ENCODE data around the gene CARD19.
"Not testable (repeated sequence)": the region's sequence is repeated elsewhere in the genome, so short reads cannot be mapped to it uniquely, and the experiment has no call there.

CARD19 gene

GRCh38 chr9:93099551-93100275 is 3.7 kb downstream of the CARD19 start:
- Histone ChIP-seq H3K27ac (ENCODE audit: low read depth, low read length) (no peak overlapping the region), H3K9me3 (ENCODE audit: low read length) (no peaks in the 10 kb centered on the region), H3K4me3 (ENCODE audit: low read depth in 1 of 2, low read length in 2 of 2) (peak overlapping the region in 1 of 2 donors; percentile 21), H3K36me3 (ENCODE audit: insufficient read depth, low read length) (no peaks in the 10 kb centered on the region), H3K27me3 (ENCODE audit: control insufficient read depth in 1 of 2, insufficient read depth in 2 of 2, low read length in 2 of 2) (no peaks in the 10 kb centered on the region), H3K9ac (ENCODE audit: low read length) (no peak overlapping the region), H3K4me1 (ENCODE audit: insufficient read depth, low read length) (peaks cover 38% of the 10 kb centered on the region)

- Histone ChIP-seq H3K27me3 (ENCODE audit: control insufficient read depth in 1 of 2, insufficient read depth in 2 of 2, low read length in 2 of 2) (no peaks in the 10 kb centered on the region), H3K9me3 (ENCODE audit: low read length) (no peaks in the 10 kb centered on the region), H3K36me3 (ENCODE audit: insufficient read depth, low read length) (no peaks in the 10 kb centered on the region), H3K4me3 (ENCODE audit: low read depth in 1 of 2, low read length in 2 of 2) (no peak overlapping the region), H3K27ac (ENCODE audit: low read depth, low read length) (no peak overlapping the region), H3K9ac (ENCODE audit: low read length) (no peak overlapping the region), H3K4me1 (ENCODE audit: insufficient read depth, low read length) (peaks cover 32% of the 10 kb centered on the region)
Measured at GRCh38 chr9:93100276-93100636, 4.2 kb downstream of the CARD19 start.

GRCh38 chr9:93101086-93101485 is 5.1 kb downstream of the CARD19 start:
- H3K9me3 ChIP-seq (ENCODE audit: low read length); H3K4me3 ChIP-seq (ENCODE audit: low read depth in 1 of 2, low read length in 2 of 2); H3K9ac ChIP-seq (ENCODE audit: low read length); H3K36me3 ChIP-seq (ENCODE audit: insufficient read depth, low read length); H3K27ac ChIP-seq (ENCODE audit: low read depth, low read length); H3K27me3 ChIP-seq (ENCODE audit: control insufficient read depth in 1 of 2, insufficient read depth in 2 of 2, low read length in 2 of 2): not testable (repeated sequence)
- peaks cover 32% of the 10 kb centered on the region for H3K4me1 ChIP-seq (ENCODE audit: insufficient read depth, low read length)

- peaks cover 3% of the 10 kb centered on the region for H3K4me1 ChIP-seq (ENCODE audit: insufficient read depth, low read length)
- H3K27ac ChIP-seq (ENCODE audit: low read depth, low read length), result no peak overlapping the region
- no peaks in the 10 kb centered on the region for H3K27me3 ChIP-seq (ENCODE audit: control insufficient read depth in 1 of 2, insufficient read depth in 2 of 2, low read length in 2 of 2)
- no peak overlapping the region for H3K4me3 ChIP-seq (ENCODE audit: low read depth in 1 of 2, low read length in 2 of 2)
- H3K9me3 ChIP-seq (ENCODE audit: low read length), result no peaks in the 10 kb centered on the region
- H3K9ac ChIP-seq (ENCODE audit: low read length), result no peak overlapping the region
- H3K36me3 ChIP-seq (ENCODE audit: insufficient read depth, low read length), result peaks cover 17% of the 10 kb centered on the region
Measured at GRCh38 chr9:93105620-93106019, 9.6 kb downstream of the CARD19 start.

GRCh38 chr9:93107151-93107824 is 11.3 kb downstream of the CARD19 start:
- H3K4me1 ChIP-seq (ENCODE audit: insufficient read depth, low read length), result peaks cover 3% of the 10 kb centered on the region
- no peaks in the 10 kb centered on the region for H3K9me3 ChIP-seq (ENCODE audit: low read length)
- peaks cover 27% of the 10 kb centered on the region for H3K36me3 ChIP-seq (ENCODE audit: insufficient read depth, low read length)
- no peaks in the 10 kb centered on the region for H3K27me3 ChIP-seq (ENCODE audit: control insufficient read depth in 1 of 2, insufficient read depth in 2 of 2, low read length in 2 of 2)
- no peak overlapping the region for H3K27ac ChIP-seq (ENCODE audit: low read depth, low read length)
- no peak overlapping the region for H3K4me3 ChIP-seq (ENCODE audit: low read depth in 1 of 2, low read length in 2 of 2)
- H3K9ac ChIP-seq (ENCODE audit: low read length), result no peak overlapping the region

- peaks cover 3% of the 10 kb centered on the region for H3K4me1 ChIP-seq (ENCODE audit: insufficient read depth, low read length)
- H3K9ac ChIP-seq (ENCODE audit: low read length), result no peak overlapping the region
- no peaks in the 10 kb centered on the region for H3K27me3 ChIP-seq (ENCODE audit: control insufficient read depth in 1 of 2, insufficient read depth in 2 of 2, low read length in 2 of 2)
- H3K9me3 ChIP-seq (ENCODE audit: low read length), result no peaks in the 10 kb centered on the region
- H3K27ac ChIP-seq (ENCODE audit: low read depth, low read length), result no peak overlapping the region
- peaks cover 32% of the 10 kb centered on the region for H3K36me3 ChIP-seq (ENCODE audit: insufficient read depth, low read length)
- H3K4me3 ChIP-seq (ENCODE audit: low read depth in 1 of 2, low read length in 2 of 2), result no peak overlapping the region
Measured at GRCh38 chr9:93107825-93108161, 11.8 kb downstream of the CARD19 start.

GRCh38 chr9:93108291-93109041 is 12.4 kb downstream of the CARD19 start:
- no peak overlapping the region for H3K27ac ChIP-seq (ENCODE audit: low read depth, low read length)
- H3K4me1 ChIP-seq (ENCODE audit: insufficient read depth, low read length), result peaks cover 3% of the 10 kb centered on the region
- no peak overlapping the region for H3K9ac ChIP-seq (ENCODE audit: low read length)
- no peaks in the 10 kb centered on the region for H3K9me3 ChIP-seq (ENCODE audit: low read length)
- H3K36me3 ChIP-seq (ENCODE audit: insufficient read depth, low read length), result peaks cover 38% of the 10 kb centered on the region
- no peaks in the 10 kb centered on the region for H3K27me3 ChIP-seq (ENCODE audit: control insufficient read depth in 1 of 2, insufficient read depth in 2 of 2, low read length in 2 of 2)
- H3K4me3 ChIP-seq (ENCODE audit: low read depth in 1 of 2, low read length in 2 of 2), result no peak overlapping the region

GRCh38 chr9:93110311-93110855 is 14.4 kb downstream of the CARD19 start:
- no peak overlapping the region for H3K9ac ChIP-seq (ENCODE audit: low read length)
- H3K4me3 ChIP-seq (ENCODE audit: low read depth in 1 of 2, low read length in 2 of 2), result no peak overlapping the region
- H3K27me3 ChIP-seq (ENCODE audit: control insufficient read depth in 1 of 2, insufficient read depth in 2 of 2, low read length in 2 of 2), result no peaks in the 10 kb centered on the region
- H3K27ac ChIP-seq (ENCODE audit: low read depth, low read length), result no peak overlapping the region
- H3K36me3 ChIP-seq (ENCODE audit: insufficient read depth, low read length), result peaks cover 45% of the 10 kb centered on the region
- peaks cover 3% of the 10 kb centered on the region for H3K4me1 ChIP-seq (ENCODE audit: insufficient read depth, low read length)
- no peaks in the 10 kb centered on the region for H3K9me3 ChIP-seq (ENCODE audit: low read length)

GRCh38 chr9:93111001-93111370 is 15.0 kb downstream of the CARD19 start:
- Histone ChIP-seq H3K9ac (ENCODE audit: low read length) (no peak overlapping the region), H3K27ac (ENCODE audit: low read depth, low read length) (no peak overlapping the region), H3K4me1 (ENCODE audit: insufficient read depth, low read length) (peaks cover 3% of the 10 kb centered on the region), H3K36me3 (ENCODE audit: insufficient read depth, low read length) (peaks cover 45% of the 10 kb centered on the region), H3K27me3 (ENCODE audit: control insufficient read depth in 1 of 2, insufficient read depth in 2 of 2, low read length in 2 of 2) (no peaks in the 10 kb centered on the region), H3K9me3 (ENCODE audit: low read length) (no peaks in the 10 kb centered on the region), H3K4me3 (ENCODE audit: low read depth in 1 of 2, low read length in 2 of 2) (no peak overlapping the region)

- peaks cover 45% of the 10 kb centered on the region for H3K36me3 ChIP-seq (ENCODE audit: insufficient read depth, low read length)
- no peak overlapping the region for H3K4me3 ChIP-seq (ENCODE audit: low read depth in 1 of 2, low read length in 2 of 2)
- no peak overlapping the region for H3K27ac ChIP-seq (ENCODE audit: low read depth, low read length)
- H3K9ac ChIP-seq (ENCODE audit: low read length), result no peak overlapping the region
- no peaks in the 10 kb centered on the region for H3K9me3 ChIP-seq (ENCODE audit: low read length)
- no peaks in the 10 kb centered on the region for H3K27me3 ChIP-seq (ENCODE audit: control insufficient read depth in 1 of 2, insufficient read depth in 2 of 2, low read length in 2 of 2)
- peaks cover 7% of the 10 kb centered on the region for H3K4me1 ChIP-seq (ENCODE audit: insufficient read depth, low read length)
Measured at GRCh38 chr9:93111371-93112115, 15.5 kb downstream of the CARD19 start.
